ENCODE measurements around the gene CEP72.

- TF ChIP-seq CTCF (IDR thresholded peaks at IDR 0.05 in 2 of 3, conservative IDR thresholded peaks at IDR 0.05 in 1 of 3; ENCODE audit: control insufficient read depth in 2 of 3, extremely low read depth in 1 of 3, insufficient read depth in 1 of 3, low read depth in 3 of 3, low read length in 3 of 3) (no peak), NRF1 (conservative IDR thresholded peaks at IDR 0.05; ENCODE audit: low read depth, low read length) (no peak), RAD21 (IDR thresholded peaks at IDR 0.05; ENCODE audit: insufficient read depth, low read depth, low read length) (no peak), CEBPB (IDR thresholded peaks at IDR 0.05; ENCODE audit: borderline replicate concordance in 1 of 2, low read depth in 2 of 2, low read length in 2 of 2) (no peak), REST (IDR thresholded peaks at IDR 0.05; ENCODE audit: low read depth, low read length) (no peak), ATF3 (IDR thresholded peaks at IDR 0.05; ENCODE audit: borderline replicate concordance, extremely low read depth, low read depth, low read length) (no peak), USF2 (IDR thresholded peaks at IDR 0.05; ENCODE audit: borderline replicate concordance, low read depth, low read length) (no peak), GABPA (IDR thresholded peaks at IDR 0.05; ENCODE audit: low read depth) (no peak), EP300 (IDR thresholded peaks at IDR 0.05; ENCODE audit: borderline replicate concordance in 1 of 2, control insufficient read depth in 1 of 2, low read depth in 2 of 2, low read length in 2 of 2) (no peak)
These were observed 42.1 kb downstream of the CEP72 start for GRCh38 chr5:654071-654778.

Data from GM12878 (cell line).